Mucosa of gallbladder (tissue), 1 donor: ENCODE data around the gene THSD4. TPM values are rescaled to one million over a fixed set of nuclear protein-coding genes. Genes with fewer than 3 reads are reported as not detected.

ENCODE experiments used
- DNase-seq: peaks from one replicate; pipeline ENCODE4 v3.0.0-alpha.2; 2020; ENCODE audit warnings: low spot score
- total RNA-seq: library from RNA; stranded (reverse); gene quantifications from one replicate; pipeline ENCODE4 v1.2.1, GENCODE V29; 2021
- donor health status: DM: no; HTN: no; CAD: no.

Gene THSD4
- total RNA-seq: 71.2 TPM

DNA sequence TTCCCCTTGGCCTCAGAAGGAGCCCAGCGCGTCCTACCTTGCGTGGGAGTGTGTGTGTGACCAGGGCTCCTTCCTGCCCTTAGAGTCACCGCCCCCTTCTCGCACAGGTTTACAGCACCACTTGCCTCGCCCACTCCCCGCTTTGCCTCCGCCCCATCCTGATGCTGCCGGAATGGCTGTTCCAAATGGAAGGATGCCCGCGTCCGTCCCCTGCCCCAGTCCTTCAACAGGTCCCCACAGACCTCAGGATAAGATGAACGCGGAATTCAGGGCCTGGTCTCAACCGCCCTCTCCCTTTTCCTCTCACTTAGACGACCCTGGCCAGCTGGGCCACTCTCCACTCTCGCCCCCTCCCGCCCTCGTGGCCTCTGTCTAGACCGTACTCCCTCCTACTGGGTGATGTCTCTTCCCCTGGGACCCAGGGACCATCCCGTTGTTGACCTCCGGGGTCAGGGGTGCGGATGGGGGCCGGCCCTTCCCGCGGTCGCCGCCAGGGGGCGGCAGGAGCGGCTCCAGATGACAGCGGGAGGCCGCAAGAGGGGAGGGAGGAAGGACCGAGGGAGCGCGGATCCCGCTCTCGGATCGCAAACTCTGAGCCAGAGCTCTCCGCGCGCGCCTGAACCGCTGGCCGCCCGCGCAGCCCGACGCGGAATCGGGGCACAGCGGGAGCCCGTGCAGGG, at the start of gene THSD4:
TSS of gene THSD4 (plus strand) at position 585 of the 680 bp plus-strand sequence.
- DNase-seq: peak; percentile 65

DNA sequence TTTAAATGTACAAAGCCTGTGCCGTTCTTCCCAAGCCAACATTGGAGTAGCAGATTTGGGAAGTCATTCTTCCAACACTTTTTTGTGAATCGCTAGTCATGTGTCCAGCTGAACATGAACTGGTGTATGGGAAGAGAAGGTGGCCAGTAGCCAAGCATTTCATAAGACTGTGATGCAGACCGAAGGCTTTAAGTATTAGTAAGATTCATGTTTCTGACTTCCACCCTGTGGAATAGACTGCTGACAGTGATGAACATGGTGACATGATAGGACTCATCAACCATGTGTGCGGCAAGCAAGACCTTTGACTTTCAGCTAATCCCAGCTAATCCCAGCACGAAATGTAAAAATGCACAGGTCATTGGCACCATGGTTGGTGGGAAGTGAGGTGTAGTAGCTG, 48.3 kb upstream of the THSD4 start:
- DNase-seq: peak; percentile 22

DNA sequence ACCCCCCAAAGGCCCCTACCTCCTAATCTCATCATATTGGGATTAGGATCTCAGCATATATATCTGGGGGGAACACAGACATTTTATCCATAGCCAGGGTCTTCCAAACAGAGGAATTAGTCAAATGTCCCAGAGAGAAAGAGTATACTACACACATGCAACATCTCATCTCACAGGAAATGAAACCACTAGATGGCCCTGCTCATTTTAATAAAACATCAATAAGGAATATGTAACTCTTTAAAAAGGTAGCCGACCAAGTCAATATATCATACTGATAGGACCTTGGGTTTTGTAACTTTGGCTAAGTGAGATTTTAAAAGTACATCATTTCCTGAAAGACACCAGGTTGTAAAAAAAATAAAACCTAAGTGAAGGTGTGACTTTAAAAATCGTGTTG, 45.6 kb upstream of the THSD4 start:
- no peak for DNase-seq

- no peak for DNase-seq
These were observed 43.7 kb upstream of the THSD4 start for GRCh38 chr15:71071529-71071928.

GRCh38 chr15:71072423-71072822, 42.8 kb upstream of the THSD4 start:
- no peak for DNase-seq

- DNase-seq: no peak
These were observed 36.6 kb upstream of the THSD4 start for GRCh38 chr15:71078506-71079207.

GRCh38 chr15:71079208-71080044, 35.8 kb upstream of the THSD4 start:
- no peak for DNase-seq

- no peak for DNase-seq
These were observed 35.1 kb upstream of the THSD4 start for GRCh38 chr15:71080166-71080565.

DNA sequence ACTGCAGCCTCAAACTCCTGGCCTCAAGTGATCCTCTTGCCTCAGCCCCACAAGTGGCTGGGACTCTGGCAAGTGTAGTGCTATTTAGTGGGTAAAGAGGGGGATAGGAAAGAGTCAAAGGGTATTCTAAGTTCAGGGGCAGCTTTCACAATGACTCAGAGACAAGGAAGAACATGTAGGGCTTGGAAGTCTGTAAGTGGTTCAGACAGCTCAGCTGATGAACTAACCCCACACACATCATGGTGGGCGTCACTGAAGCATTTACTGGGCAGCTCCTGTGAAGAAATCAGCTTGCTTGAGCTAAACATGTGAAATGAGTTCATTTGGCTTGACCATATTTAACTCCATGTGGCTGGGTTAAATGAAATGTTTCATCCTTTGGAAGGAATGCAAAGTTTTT, 34.6 kb upstream of the THSD4 start:
- DNase-seq: no peak

DNA sequence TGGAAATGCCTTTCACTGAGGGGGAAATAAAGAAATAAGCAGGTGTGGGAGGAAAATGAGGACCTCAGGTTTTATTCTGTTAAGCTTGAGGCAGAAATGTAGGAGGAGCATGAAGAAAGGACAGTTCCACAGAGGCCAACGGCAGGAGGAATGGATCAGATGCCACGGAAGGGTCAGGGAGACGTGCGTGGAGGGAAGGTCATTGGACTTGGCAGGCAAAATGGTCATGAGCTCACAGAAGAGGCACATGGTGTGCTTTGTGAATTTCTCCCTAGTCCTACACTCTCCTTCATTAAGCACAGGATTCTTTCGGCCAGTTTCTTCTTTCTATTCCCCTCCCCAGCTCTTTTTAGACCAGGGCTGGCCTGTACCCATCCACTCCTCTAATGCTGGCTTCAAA, 32.5 kb upstream of the THSD4 start:
- DNase-seq: no peak

- DNase-seq: no peak
These were observed 31.9 kb upstream of the THSD4 start for GRCh38 chr15:71083349-71083748.

DNA sequence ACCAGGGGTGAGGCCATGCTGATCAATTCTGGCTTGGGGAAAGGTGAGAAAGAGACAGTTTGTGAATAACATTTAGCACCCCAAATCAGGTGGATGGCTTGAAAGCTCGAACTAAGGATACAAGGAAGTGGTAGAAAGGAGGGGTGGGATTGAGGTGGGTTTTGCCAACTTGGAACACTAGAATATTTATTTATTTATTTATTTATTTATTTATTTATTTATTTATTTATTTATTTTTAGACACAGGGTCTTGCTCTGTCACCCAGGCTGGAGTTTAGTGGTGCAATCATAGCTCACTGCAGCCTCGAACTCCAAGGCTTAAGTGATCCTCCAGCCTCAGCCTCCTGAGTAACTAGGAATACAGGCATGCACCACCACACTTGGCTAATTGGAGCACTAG, 31.0 kb upstream of the THSD4 start:
- DNase-seq: no peak

- DNase-seq: no peak
These were observed 29.5 kb upstream of the THSD4 start for GRCh38 chr15:71085809-71086208.

DNA sequence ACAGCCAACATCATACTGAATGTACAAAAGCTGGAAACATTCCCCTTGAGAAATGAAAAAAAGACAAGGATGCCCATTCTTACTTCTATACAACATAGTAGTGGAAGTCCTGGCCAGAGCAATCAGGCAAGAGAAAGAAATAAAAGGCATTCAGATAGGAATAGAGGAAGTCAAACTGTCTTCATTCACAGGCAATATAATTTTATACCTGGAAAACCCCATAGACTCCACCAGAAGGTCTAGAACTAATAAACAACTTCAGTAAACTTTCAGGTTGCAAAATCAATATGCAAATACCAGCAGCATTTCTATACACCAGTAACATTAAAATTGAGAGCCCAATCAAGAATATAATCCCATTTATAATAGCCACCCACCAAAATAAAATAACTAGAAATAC, 27.1 kb upstream of the THSD4 start:
- no peak for DNase-seq

- no peak for DNase-seq
These were observed 26.6 kb upstream of the THSD4 start for GRCh38 chr15:71088683-71089082.

DNA sequence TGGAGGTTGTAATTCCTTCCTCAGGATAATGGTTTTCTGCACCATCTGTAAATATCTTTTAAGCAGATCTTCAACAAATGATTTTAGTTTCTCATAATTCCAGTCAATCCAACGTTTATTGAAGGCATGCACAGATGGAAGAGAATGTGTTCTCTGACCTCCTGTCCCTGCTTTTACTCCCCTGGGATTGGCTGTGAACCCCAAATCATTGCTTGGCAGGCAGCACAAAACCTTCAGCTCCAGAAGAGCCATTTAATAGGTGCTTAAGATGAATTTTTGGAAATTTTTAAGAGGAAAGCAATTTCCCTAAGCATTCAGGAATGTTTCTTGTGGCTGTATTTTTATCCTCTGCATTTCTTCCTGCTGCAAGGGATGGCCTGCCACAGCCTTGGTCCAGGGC, 25.5 kb upstream of the THSD4 start:
- DNase-seq: no peak

GRCh38 chr15:71091601-71092000, 23.7 kb upstream of the THSD4 start:
- DNase-seq: no peak

GRCh38 chr15:71092056-71092600, 23.1 kb upstream of the THSD4 start:
- no peak for DNase-seq

GRCh38 chr15:71093054-71094024, 21.9 kb upstream of the THSD4 start:
- DNase-seq: peak; percentile 47

GRCh38 chr15:71094137-71094536, 21.1 kb upstream of the THSD4 start:
- DNase-seq: no peak

DNA sequence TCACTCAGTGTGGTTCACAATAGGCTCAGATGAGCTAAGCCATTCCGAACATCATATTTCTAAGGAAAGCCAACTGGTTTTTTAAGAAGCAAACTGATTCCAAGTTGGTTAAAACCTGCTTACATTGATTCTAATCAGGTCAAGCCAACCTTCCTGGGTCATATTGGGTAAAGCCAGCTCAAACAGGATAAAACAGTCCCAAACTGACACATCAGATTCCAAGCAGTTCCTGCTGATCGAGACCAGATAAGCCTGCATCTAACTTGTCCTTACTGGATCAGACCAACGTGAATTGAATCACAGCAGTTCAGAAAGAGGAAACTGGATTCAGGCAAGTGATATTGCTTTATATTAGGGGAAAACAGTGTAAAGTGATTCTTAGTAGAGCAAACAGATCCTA, 18.6 kb upstream of the THSD4 start:
- peak; percentile 52 for DNase-seq
